Measurements from ENCODE around the gene TRHDE.

The TRHDE gene

DNA sequence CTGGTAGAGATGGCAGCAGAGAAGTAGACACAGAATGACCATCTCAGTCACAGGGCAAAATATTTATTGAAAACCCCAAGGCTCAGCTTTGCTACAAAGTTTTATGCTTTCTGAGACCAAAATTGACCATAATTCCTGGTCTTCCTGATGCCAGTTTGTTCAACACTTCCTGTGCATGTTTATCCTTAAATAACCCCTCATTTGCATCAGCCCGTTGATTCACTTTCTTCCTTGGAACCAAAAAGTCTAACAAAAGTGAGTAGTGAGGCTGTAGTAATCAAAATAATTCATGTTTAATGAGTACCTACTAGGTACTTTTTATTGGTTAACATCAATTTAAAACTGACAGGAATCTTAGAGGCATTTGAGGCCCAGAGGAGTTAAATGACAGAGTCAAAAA lies 51.7 kb downstream of the TRHDE start:
- DNase-seq (ENCODE audit: low read depth) = no peak

- no peak for DNase-seq (ENCODE audit: low read depth)
Measured at GRCh38 chr12:72330301-72330700, 58.1 kb downstream of the TRHDE start.

DNA sequence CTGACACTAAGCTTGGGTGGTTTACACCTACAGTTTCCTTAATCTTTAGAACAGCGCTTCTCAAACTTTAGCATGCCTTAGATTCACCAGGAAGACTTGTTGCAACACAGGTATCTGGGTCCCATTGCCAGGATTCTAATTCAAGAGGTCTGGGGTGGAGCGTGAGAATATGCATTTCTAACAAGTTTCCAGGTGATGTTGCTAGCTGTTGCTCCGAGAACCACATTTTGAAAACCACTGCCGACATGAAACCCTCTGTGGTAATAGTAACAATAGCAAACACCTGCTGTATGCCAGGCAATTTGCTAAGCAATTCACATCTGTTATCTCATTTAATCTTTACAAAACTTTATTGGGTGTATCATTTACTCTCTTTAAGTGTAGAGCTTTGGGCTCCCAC lies 58.6 kb downstream of the TRHDE start:
- no peak for DNase-seq (ENCODE audit: low read depth)

GRCh38 chr12:72337382-72337781 lies 65.2 kb downstream of the TRHDE start:
- DNase-seq (ENCODE audit: low read depth) = no peak

DNA sequence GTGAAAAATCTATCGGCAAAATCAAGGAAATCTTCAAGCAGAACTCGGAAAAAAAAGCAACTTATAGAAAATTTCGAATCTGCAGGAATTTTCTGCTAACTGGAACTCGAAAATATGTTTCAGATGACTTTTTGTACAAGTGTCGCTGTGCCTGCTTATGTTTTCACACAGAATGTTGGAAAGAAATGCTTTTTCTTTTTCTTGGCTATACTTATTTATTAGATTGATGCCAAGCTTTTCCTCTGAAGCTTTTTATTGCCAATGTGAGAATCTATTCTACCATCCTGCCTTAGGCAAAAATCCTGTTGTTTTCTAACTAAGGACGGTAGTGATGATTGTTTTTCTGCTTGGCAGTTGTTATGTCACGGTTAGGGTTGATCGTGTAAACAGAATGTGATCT lies 65.8 kb downstream of the TRHDE start:
- DNase-seq (ENCODE audit: low read depth) = no peak

- no peak for DNase-seq (ENCODE audit: low read depth)
Measured at GRCh38 chr12:72338437-72338836, 66.3 kb downstream of the TRHDE start.

- no peak for DNase-seq (ENCODE audit: low read depth)
Measured at GRCh38 chr12:72346363-72346944, 74.3 kb downstream of the TRHDE start.

- DNase-seq (ENCODE audit: low read depth) = no peak
Measured at GRCh38 chr12:72349491-72349890, 77.3 kb downstream of the TRHDE start.

- no peak for DNase-seq (ENCODE audit: low read depth)
Measured at GRCh38 chr12:72359416-72359815, 87.2 kb downstream of the TRHDE start.

DNA sequence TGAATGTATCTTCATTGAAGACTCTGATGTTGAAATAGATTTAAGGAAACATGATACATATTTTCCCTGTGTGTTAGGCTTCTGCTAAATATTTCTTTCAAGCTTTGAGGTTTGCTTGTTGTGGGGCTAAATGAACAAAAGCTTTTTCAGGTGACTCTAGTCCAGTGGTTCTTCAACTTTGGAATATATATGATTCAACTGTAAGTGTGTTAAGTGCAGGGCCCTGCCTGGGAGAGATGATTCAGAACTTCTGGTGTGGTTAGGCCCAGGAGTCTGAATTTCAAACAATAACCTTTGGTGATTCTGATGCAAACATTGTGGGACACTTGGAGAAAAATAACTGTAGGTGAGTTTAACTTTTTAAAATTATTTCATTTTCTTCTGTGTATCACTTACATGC lies 93.0 kb downstream of the TRHDE start:
- no peak for DNase-seq (ENCODE audit: low read depth)

GRCh38 chr12:72366255-72366654 lies 94.1 kb downstream of the TRHDE start:
- no peak for DNase-seq (ENCODE audit: low read depth)

DNA sequence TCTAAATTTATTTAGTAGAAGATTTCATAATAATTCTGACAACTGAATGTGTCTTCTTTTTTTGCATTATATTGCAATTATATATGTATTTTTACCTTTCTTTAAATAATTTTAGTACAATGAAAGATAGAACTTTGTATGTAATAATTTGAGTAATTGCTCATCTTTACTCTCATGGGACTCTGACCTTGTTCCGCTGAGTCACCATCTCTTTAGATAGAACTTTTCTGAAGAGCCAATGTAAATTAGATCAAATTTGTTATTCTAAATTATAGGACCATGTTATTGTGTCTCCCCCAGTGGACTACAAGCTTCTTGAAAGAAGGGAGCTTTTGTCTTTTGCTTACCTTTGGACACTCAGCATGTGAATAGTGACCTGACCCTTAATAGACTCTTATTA lies 96.1 kb downstream of the TRHDE start:
- DNase-seq (ENCODE audit: low read depth) = no peak

DNA sequence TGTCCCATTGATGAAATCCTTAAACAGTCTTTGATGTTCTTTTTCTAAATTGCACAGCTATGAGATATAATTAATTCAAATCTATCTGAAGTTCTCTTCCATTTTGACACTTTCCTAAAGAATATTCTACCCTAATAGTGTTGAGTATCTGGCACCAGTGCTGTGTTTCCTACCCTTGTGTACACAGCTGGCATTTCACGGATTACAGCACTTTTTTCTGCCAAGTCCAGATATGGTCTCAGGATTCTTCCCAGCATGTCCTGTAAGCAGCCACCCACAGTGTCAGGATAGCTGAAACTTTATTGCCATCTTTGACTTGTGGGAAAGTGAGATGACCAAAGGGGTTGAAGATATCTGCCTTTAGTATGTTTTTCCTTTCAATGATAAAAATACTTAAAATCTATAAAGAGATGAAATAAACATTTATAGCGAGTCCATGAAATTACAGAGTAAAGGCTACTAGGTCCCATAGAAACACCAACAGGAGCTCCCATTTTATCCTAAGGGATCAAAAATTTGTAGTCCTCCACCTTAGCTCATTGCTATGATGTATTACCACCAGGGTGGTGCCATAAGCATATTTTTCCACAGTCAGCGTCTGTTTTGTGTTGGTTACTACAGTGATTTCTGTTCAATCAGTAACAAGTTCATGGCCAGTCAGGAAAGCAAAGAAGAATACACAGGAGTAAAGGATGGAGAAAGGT lies 96.7 kb downstream of the TRHDE start:
- no peak for DNase-seq (ENCODE audit: low read depth)

DNA sequence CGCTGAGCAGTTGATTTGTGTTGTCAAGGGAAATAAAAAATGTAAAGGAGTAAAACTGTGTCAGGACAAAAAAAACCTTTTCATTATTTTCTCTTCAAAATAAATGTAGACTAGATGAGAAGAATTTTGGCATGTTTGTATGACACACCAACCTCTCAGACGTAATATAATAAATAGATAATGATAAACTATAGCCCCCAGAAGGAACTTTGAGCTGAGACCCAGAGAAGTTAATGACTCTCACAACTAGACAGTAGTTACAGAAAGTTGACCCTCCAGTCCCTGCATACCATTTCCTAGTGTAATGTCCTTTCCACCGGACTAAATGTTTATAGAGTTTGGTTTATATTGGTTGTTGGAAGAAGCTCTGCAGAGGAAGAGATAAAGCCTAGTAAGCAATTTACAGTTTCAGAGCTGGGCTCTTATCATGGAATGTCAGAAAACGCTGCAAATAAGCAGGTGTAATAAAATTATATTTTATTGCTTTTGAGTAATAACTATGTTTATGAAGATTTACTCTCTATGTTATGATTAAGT lies 97.3 kb downstream of the TRHDE start:
- no peak for DNase-seq (ENCODE audit: low read depth)

- no peak for DNase-seq (ENCODE audit: low read depth)
Measured at GRCh38 chr12:72380441-72380840, 108.3 kb downstream of the TRHDE start.

- no peak for DNase-seq (ENCODE audit: low read depth)
Measured at GRCh38 chr12:72388322-72388721, 116.2 kb downstream of the TRHDE start.

GRCh38 chr12:72390146-72390545 lies 118.0 kb downstream of the TRHDE start:
- no peak for DNase-seq (ENCODE audit: low read depth)

DNA sequence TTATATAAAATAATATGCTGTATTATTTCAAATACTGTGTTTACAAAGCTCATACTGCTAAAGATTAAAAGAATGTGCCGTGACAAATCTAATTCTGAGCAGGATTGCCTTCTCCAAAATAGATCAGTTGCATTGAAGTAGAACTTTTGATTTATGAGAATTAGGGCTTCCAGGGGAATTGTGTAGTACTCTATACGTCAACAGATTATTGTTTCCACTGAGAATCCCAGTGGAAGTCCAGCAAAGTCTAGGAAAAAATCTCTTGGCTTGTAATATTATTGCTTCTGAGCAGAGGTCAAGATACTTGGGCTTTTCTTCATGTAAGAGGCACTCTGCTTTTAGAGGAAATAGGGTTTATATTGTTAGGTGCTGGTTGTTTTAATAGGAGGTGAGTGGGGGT lies 133.9 kb downstream of the TRHDE start:
- DNase-seq (ENCODE audit: low read depth) = no peak

DNA sequence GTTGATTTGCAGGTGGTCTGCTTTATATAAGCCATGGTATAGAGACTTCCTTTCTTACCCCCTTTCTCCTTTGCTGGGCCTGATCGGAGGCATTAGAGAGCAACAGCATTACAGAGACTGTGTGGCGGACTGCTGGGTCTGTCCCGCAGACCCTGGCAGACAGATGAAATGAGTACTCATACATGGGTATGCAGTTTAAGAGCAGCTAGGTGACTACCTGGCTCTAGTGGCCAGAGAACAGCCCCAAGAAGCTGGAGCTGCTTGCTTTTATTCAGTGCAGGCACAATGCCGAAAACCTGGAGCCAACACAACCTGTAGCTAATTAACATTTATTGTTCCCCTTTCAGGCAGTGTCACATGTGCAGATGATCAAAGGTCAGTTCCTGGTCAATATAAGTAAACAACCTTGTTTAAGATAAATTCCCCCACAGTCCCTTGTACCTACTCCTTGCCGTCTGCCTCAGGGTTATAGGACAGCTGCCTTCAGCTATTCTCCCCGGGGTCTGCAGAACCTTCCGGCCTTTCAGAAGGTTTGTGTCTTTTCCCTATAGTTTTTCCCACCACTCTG lies 160.0 kb downstream of the TRHDE start:
- DNase-seq (ENCODE audit: low read depth) = no peak

DNA sequence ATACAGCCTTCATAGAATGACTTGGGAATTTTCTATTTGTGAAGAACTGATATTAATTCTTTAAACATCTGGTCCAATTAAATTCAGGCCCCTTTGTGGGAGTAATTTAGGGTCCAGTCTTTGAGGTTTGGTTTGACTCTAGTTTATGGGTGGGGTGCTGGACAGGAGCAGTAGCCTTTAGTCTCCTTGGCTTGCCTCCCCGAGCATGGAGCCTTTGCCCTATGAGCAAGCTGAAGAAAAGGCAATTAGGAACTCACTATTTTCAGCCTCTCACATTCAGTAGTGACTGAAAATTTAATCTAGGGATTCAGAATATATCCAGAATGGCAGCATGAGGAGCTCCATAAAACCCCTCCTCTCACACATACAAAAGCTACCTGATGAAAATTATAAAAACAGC lies 161.1 kb downstream of the TRHDE start:
- no peak for DNase-seq (ENCODE audit: low read depth)

GRCh38 chr12:72434999-72435398 lies 162.8 kb downstream of the TRHDE start:
- DNase-seq (ENCODE audit: low read depth) = no peak

DNA sequence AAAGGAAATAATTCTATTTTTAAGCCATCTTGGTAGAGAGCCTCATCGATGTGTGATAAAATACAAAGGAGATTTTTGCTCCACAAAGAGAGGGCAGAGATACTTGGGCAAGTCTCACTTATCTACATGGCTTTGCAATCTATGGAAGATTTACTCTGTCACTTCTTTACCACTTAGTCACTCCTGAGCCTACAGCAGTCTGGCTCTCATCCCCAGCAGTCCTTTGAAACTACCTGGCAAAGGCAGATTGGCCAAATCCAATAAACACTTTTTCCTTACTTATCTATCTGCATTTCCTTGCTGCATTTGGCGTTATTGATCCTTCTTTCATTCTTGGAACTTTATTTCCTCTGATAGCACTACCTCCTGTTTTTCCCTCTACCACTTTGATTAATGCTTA lies 170.0 kb downstream of the TRHDE start:
- no peak for DNase-seq (ENCODE audit: low read depth)

DNA sequence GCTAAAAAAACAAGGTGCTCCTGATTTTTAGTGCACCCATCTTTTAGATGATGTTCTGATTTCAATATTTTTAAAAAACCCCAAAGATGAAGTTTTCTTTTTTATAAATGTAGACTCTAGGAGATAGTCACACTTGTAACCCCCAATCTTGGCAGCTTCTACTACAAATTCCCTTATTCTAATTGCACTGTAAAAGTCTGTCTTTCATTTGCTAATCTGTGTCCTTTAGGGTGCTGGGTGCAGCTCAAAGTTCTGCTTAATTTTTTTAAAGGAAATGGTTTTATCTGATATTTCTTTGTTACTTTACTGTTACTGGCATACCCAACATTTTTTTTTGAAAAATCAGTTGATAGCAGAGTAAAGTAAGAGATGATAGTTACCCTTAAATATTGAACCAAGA lies 172.0 kb downstream of the TRHDE start:
- DNase-seq (ENCODE audit: low read depth) = no peak

GRCh38 chr12:72444566-72444965 lies 172.4 kb downstream of the TRHDE start:
- DNase-seq (ENCODE audit: low read depth) = no peak
